GM18907 (cell line): ENCODE data around the gene FSHR.
A peak's percentile ranks its signal among the peaks of the same experiment; 100 is the strongest.

ENCODE experiments used
- ATAC-seq: cut with Tn5 transposase; IDR thresholded peaks from one replicate; pipeline ENCODE4 v1.9.1; 2021; ENCODE audit warnings: mild to moderate bottlenecking, moderate library complexity; ENCODE audit not compliant: unreplicated experiment

The FSHR gene, protein sequence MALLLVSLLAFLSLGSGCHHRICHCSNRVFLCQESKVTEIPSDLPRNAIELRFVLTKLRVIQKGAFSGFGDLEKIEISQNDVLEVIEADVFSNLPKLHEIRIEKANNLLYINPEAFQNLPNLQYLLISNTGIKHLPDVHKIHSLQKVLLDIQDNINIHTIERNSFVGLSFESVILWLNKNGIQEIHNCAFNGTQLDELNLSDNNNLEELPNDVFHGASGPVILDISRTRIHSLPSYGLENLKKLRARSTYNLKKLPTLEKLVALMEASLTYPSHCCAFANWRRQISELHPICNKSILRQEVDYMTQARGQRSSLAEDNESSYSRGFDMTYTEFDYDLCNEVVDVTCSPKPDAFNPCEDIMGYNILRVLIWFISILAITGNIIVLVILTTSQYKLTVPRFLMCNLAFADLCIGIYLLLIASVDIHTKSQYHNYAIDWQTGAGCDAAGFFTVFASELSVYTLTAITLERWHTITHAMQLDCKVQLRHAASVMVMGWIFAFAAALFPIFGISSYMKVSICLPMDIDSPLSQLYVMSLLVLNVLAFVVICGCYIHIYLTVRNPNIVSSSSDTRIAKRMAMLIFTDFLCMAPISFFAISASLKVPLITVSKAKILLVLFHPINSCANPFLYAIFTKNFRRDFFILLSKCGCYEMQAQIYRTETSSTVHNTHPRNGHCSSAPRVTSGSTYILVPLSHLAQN

DNA sequence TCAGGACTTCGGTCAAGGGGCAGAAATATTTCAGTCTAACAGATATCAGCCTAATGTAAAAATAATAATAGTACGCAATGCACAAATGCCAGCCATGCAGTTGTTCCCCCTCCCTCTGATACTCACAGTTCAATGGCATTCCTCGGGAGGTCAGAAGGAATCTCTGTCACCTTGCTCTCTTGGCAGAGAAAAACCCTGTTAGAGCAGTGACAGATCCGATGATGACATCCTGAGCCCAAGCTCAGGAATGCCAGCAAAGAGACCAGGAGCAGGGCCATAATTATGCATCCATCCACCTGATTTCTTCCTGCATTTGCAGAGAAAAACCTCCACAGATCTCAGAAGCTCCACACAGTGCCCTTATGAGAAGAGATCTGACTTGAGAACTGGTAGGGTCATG lies at the start of gene FSHR:
TSS of gene FSHR (minus strand) at position 376 of the 400 bp plus-strand sequence. CDS start at position 278, 98 bp downstream.
- ATAC-seq, result no peak

GRCh38 chr2:49199266-49199665 lies 45.0 kb upstream of the FSHR start:
- ATAC-seq, result no peak

- ATAC-seq, result no peak
Observed at GRCh38 chr2:49194701-49195100, 40.4 kb upstream of the FSHR start.

- no peak for ATAC-seq
Observed at GRCh38 chr2:49192036-49192435, 37.7 kb upstream of the FSHR start.

GRCh38 chr2:49189512-49190225 lies 35.4 kb upstream of the FSHR start:
- ATAC-seq, result no peak

DNA sequence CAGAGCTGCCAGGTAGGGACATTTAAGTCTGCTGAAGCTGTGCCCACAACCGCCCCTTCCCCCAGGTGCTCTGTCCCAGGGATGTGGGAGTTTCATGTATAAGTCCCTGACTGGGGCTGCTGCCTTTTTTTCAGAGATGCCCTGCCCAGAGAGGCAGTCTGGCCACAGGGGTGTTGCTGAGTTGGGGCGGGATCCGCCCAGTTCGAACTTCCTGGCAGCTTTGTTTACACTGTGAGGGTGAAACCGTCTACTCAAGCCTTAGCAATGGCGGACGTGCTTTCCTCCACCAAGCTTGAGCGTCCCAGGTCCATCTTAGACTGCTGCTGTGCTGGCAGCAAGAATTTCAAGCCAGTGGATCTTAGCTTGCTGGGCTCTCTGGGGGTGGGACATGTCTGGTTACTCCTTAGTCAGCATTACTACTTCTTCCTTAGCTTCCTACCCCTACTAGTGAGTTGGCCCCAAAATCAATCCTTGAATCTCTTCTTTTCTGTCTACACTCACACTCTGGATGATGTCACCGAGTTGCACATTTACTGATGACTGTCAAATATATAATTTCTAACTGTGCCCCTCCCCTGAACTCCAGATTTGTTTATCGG lies 31.8 kb upstream of the FSHR start:
- no peak for ATAC-seq

GRCh38 chr2:49178656-49179055 lies 24.3 kb upstream of the FSHR start:
- no peak for ATAC-seq

DNA sequence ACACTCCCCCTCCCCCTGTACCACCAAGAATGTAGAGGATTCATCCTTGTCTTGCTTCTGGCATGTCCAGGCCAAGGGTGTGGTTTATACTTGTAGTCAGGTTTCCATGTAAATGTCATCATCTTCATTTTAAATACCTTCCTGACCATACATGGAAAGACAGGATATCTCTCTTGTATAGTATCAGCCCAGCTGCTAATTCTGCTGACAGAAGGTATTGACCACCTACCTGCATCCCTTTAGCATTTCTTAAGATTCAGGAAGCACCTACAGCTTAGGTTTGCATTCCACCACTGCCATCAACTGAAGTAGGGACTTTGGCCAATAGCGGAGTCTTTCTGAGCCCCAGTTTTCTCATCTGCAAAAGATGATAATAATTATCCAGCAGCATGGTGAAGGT lies 22.9 kb upstream of the FSHR start:
- ATAC-seq, result no peak

DNA sequence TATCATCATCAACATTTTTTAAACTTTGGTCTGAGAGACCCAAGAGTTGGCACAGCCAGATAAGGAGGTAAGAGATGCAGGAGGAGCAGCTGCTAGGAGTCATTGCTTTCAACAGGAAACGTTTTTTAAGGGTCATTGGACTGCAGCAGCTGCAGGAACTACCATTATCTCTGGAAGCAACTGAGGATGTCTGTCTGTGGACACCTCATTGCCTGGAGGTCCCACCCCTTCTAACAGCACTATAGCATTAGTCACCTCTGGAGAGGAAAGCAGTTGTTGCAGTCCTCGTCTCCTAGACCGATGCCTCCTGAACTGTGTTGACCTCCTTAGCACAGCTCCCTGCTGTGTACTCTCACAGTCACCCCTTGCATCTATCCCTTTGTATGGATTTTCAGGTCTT lies 21.5 kb upstream of the FSHR start:
- no peak for ATAC-seq

DNA sequence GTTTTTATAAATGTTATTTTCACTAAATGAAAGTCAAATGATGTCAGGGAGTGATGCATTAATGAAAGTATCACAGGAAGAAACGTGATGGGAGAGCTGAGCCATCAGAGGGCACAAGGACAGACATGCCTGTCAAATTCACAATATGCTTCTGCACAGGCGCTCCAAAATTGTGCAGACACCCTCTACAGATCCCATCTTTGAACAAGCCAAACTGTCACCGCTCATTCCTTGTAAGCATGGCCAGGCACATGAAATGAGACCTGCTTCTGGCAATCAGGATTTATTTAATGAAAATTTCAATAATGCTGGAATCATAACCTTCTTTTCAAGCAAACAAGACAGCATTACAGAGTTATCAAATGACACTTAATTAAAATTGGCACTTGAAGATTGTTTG lies 20.4 kb upstream of the FSHR start:
- no peak for ATAC-seq

GRCh38 chr2:49167131-49167530 lies 12.8 kb upstream of the FSHR start:
- ATAC-seq, result no peak

DNA sequence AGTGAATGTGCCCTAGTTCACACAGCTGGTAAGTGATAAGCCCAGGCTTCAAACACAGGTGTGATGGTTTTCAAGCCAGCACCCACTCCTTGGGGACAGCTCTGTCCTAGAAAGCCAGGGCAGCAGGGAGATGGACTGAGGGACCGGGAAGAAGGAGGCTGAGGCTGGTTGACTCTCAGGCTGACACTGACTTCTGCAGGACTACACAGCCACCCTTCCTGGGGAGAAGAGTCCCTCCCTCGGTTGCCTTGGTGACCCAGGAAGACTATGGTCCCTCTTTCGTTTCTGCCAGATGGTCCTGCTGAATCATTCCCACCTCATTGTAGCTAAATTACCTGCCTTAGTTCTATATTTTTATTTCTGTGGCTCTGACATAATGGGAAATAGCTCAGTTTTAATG lies 11.3 kb upstream of the FSHR start:
- ATAC-seq, result no peak

DNA sequence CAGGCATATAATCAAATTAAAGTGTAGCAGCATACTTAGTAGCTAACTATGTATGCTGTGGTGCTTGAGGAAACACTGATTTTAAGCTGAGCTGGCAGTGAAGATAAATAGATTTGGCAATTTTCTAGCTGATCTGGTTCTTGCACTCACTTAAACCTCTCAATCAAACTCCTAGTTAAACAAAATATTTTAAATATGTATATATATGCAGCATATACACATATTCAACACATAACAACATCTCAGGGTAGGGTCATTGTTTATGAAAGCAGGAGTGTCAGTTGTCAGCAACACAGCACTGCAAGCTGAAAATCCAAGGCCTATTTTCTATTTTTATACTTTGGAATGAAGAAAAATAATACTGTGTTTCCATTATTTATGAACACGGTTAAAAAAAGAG lies 10.4 kb upstream of the FSHR start:
- ATAC-seq, result no peak

- no peak for ATAC-seq
Observed at GRCh38 chr2:49162151-49162550, 7.8 kb upstream of the FSHR start.

GRCh38 chr2:49154891-49155290 lies 576 bp upstream of the FSHR start:
- no peak for ATAC-seq

DNA sequence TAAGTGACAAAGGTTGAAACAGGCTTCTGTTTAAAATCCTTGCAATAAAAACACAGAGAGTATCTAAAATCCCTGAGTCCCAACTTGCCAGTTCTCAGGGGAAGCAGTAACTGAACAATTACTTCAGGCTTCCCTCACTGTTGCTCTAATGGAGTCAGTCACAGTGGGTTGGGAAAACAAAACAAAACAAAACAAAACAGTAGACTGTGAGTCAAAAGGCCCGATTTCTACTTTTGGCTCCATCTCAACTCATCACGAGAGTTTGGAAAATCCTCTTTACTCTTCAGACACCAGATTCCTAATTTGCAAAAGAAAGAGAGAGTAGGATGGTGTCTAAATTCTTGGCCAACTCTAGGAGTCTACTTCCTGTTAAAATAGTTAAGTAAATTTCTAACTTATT lies 1.1 kb downstream of the FSHR start:
- ATAC-seq, result no peak

- ATAC-seq, result no peak
Observed at GRCh38 chr2:49152824-49153223, 1.5 kb downstream of the FSHR start.

- no peak for ATAC-seq
Observed at GRCh38 chr2:49146401-49146800, 7.9 kb downstream of the FSHR start.

GRCh38 chr2:49131801-49132200 lies 22.5 kb downstream of the FSHR start:
- ATAC-seq, result no peak

DNA sequence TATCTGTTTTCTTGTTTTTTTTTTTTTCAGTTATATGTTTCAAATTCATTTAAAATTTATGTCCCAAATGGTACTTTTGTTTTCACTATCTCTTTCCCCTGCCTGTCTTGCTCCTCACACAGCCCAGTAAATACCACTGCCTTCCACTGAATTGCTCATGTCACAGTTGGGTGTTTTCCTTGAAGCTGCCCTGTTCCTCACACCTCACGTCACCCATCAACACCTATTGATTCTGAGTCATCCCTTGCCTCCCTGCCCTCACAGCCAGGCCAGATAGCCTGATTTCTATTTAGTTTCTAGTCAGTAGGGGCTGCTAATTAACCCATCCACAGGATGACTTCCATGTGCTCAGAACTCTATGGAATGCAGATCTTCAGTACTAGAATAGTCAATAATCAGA lies 25.3 kb downstream of the FSHR start:
- peak; percentile 98 for ATAC-seq

- no peak for ATAC-seq
Observed at GRCh38 chr2:49123600-49123999, 30.7 kb downstream of the FSHR start.
